A549 (cell line): ENCODE measurements around the gene MIR17HG.

Experiments used
- CEBPB ChIP-seq, 2 experiments: fragments of >200 bp in 1 of 2; sonication (Bioruptor Twin) in 1 of 2; formaldehyde crosslinking in 1 of 2; IDR thresholded peaks; 2 replicates each; pipeline ENCODE4 v1.6.1; 2012 to 2016
- CTCF ChIP-seq: fragments of >200 bp; sonication (Bioruptor Twin); formaldehyde crosslinking; IDR thresholded peaks from 3 replicates; pipeline ENCODE4 v1.5.1; 2016
- ELK1 ChIP-seq: fragments of 150-350 bp; IDR thresholded peaks from 2 replicates; pipeline ENCODE4 v1.6.1; 2014; ENCODE audit warnings: low read depth, mild to moderate bottlenecking, low read length
- ESRRA ChIP-seq: fragments of 150-350 bp; IDR thresholded peaks from 2 replicates; pipeline ENCODE4 v1.6.1; 2014; ENCODE audit warnings: mild to moderate bottlenecking, low read length, borderline replicate concordance
- MYC ChIP-seq: IDR thresholded peaks from 2 replicates; pipeline ENCODE4 v1.6.1; 2012; ENCODE audit warnings: mild to moderate bottlenecking, inconsistent platforms, low read length, improper control_type of control experiment, borderline replicate concordance
- NR3C1 ChIP-seq: fragments of >200 bp; sonication (Bioruptor Twin); formaldehyde crosslinking; IDR thresholded peaks from 3 replicates; pipeline ENCODE4 v1.6.1; 2017
- SREBF2 ChIP-seq: fragments of 450-650 bp; IDR thresholded peaks from 2 replicates; pipeline ENCODE4 v1.6.1; 2014; ENCODE audit warnings: mild to moderate bottlenecking, moderate library complexity

- TF ChIP-seq CTCF (no peak), NR3C1 (no peak), ELK1 (no peak), MYC (no peak), SREBF2 (no peak), ESRRA (no peak), CEBPB (IDR thresholded peaks at IDR 0.05) (no peak)
Measured at GRCh38 chr13:91389186-91389585, 41.7 kb downstream of the MIR17HG start.
